Thyroid gland (tissue), 4 donors: ENCODE results near the gene FKBP5. TPM values are rescaled to one million over a fixed set of nuclear protein-coding genes. Genes with fewer than 3 reads are reported as not detected.
A peak's percentile ranks its signal among the peaks of the same experiment; 100 is the strongest.

Experiments
- DNase-seq, 2 donors: peaks; one replicate each; pipeline ENCODE4 v3.0.0-alpha.2; 2019
- H3K27ac ChIP-seq, 3 donors: fragments of 200-600 bp; sonication (generic); 1 replicate in 2 of 3; 2 replicates in 1 of 3; pipeline ENCODE4 v1.5.1; 2016 to 2019; ENCODE audit warnings: mild to moderate bottlenecking in 1 of 3, moderate library complexity in 1 of 3
- H3K27me3 ChIP-seq: fragments of 200-600 bp; sonication (generic); one replicate; pipeline ENCODE4 v1.5.1; 2019
- H3K36me3 ChIP-seq, 2 donors: fragments of 200-600 bp; sonication (generic); one replicate each; pipeline ENCODE4 v1.5.1; 2016 to 2019
- H3K4me1 ChIP-seq, 2 donors: fragments of 200-600 bp; sonication (generic); one replicate each; pipeline ENCODE4 v1.5.1; 2017 to 2019
- H3K4me3 ChIP-seq, 3 donors: fragments of 200-600 bp; sonication (generic); replicated peaks in 1 of 3; 1 replicate in 2 of 3; 2 replicates in 1 of 3; pipeline ENCODE4 v1.5.1; 2016; ENCODE audit warnings: mild to moderate bottlenecking in 1 of 3
- H3K9me3 ChIP-seq: fragments of 200-600 bp; sonication (generic); one replicate; pipeline ENCODE4 v1.5.1; 2017
- CTCF ChIP-seq, 6 experiments: fragments of 200-600 bp in 3 of 6; fragments of 450-650 bp in 3 of 6; sonication (generic) in 3 of 6; IDR thresholded peaks; one replicate each; pipeline ENCODE4 v1.5.1; 2016 to 2019; ENCODE audit warnings: antibody characterized with exemption in 6 of 6, mild to moderate bottlenecking in 2 of 6, inconsistent platforms in 1 of 6, moderate library complexity in 1 of 6
- POLR2A ChIP-seq, 2 donors: fragments of 450-650 bp; IDR thresholded peaks; one replicate each; pipeline ENCODE4 v1.6.1; 2017; ENCODE audit warnings: antibody characterized with exemption in 2 of 2, mild to moderate bottlenecking in 2 of 2, moderate library complexity in 1 of 2
- WGBS, 2 donors: methylation state at CpG; one replicate each; pipeline ENCODE4 v1.1.5; 2017; 5-methylcytosine and 5-hydroxymethylcytosine counted together
- intact Hi-C: fragments of 100-400 bp; cut with DNase I; formaldehyde crosslinking; loops from one replicate; pipeline ENCODE4 v1.15.1; 2023
- total RNA-seq, 4 donors: library from RNA; depleted of rRNA; stranded (reverse); fragments of >200 nt; gene quantifications; one replicate each; pipeline ENCODE4 v1.2.3, GENCODE V29; 2016

Gene FKBP5
- total RNA-seq, 4 donors from 2014 or later = 239 to 600 (median 253) TPM

GRCh38 chr6:35719404-35719829, 30.7 kb upstream of the FKBP5 start:
- WGBS, 2 donors = 59 to 60% methylated on average over 5 of the region's 5 CpGs
- H3K27ac ChIP-seq = peak overlapping the region; percentile 51 to 60 (median 59)
- DNase-seq = no peak
- no peaks in the 10 kb centered on the region for H3K9me3 ChIP-seq
- TF ChIP-seq POLR2A (IDR thresholded peaks at IDR 0.05) (no peak), CTCF (IDR thresholded peaks at IDR 0.05) (no peak)
- no peaks in the 10 kb centered on the region for H3K27me3 ChIP-seq
- H3K4me1 ChIP-seq = peaks cover 25 to 54% of the 10 kb centered on the region in 2 donors
- H3K36me3 ChIP-seq = no peaks in the 10 kb centered on the region
- H3K4me3 ChIP-seq = no peak overlapping the region
- intact Hi-C loops = no loop called here

GRCh38 chr6:35718911-35719381, 30.2 kb upstream of the FKBP5 start:
- DNase-seq = peak in 1 of 2 donors; percentile 32
- TF ChIP-seq CTCF (IDR thresholded peaks at IDR 0.05) = no peak
- TF ChIP-seq POLR2A (IDR thresholded peaks at IDR 0.05) = no peak
- 89 to 91% methylated on average over 2 of the region's 2 CpGs for WGBS, 2 donors
- Histone ChIP-seq H3K4me1 (peaks cover 25 to 50% of the 10 kb centered on the region in 2 donors), H3K9me3 (no peaks in the 10 kb centered on the region), H3K36me3 (no peaks in the 10 kb centered on the region), H3K27me3 (no peaks in the 10 kb centered on the region), H3K27ac (peak overlapping the region in 2 of 3 donors; percentile 12 to 59), H3K4me3 (no peak overlapping the region)
- intact Hi-C loops = no loop called here

- TF ChIP-seq POLR2A (IDR thresholded peaks at IDR 0.05) = no peak
- TF ChIP-seq CTCF (IDR thresholded peaks at IDR 0.05) = no peak
- no peak for DNase-seq
- H3K4me3 ChIP-seq = no peak overlapping the region
- intact Hi-C loops = no loop called here
- no peaks in the 10 kb centered on the region for H3K9me3 ChIP-seq
- no peak overlapping the region for H3K27ac ChIP-seq
- no peaks in the 10 kb centered on the region for H3K36me3 ChIP-seq
- WGBS, 2 donors = 83 to 85% methylated on average over 4 of the region's 4 CpGs
- H3K27me3 ChIP-seq = no peaks in the 10 kb centered on the region
- peaks cover 20 to 44% of the 10 kb centered on the region in 2 donors for H3K4me1 ChIP-seq
These were observed 29.6 kb upstream of the FKBP5 start for GRCh38 chr6:35718375-35718736.

GRCh38 chr6:35717449-35718374, 29.0 kb upstream of the FKBP5 start:
- intact Hi-C loops = no loop called here
- TF ChIP-seq POLR2A (IDR thresholded peaks at IDR 0.05) (no peak), CTCF (IDR thresholded peaks at IDR 0.05) (no peak)
- Histone ChIP-seq H3K27ac (no peak overlapping the region), H3K4me1 (peaks cover 14 to 37% of the 10 kb centered on the region in 2 donors), H3K4me3 (no peak overlapping the region), H3K9me3 (no peaks in the 10 kb centered on the region), H3K27me3 (no peaks in the 10 kb centered on the region), H3K36me3 (no peaks in the 10 kb centered on the region)
- 82 to 85% methylated on average over 19 of the region's 19 CpGs for WGBS, 2 donors
- DNase-seq = no peak

- intact Hi-C loops = no loop called here
- DNase-seq = no peak
- TF ChIP-seq CTCF (IDR thresholded peaks at IDR 0.05) = no peak
- no peak for TF ChIP-seq POLR2A (IDR thresholded peaks at IDR 0.05)
- Histone ChIP-seq H3K4me1 (peaks cover 5 to 28% of the 10 kb centered on the region in 2 donors), H3K27me3 (no peaks in the 10 kb centered on the region), H3K9me3 (no peaks in the 10 kb centered on the region), H3K4me3 (no peak overlapping the region), H3K36me3 (no peaks in the 10 kb centered on the region), H3K27ac (no peak overlapping the region)
- 76 to 100% methylated on average over 1 to 2 of the region's 2 CpGs for WGBS, 2 donors
These were observed 28.1 kb upstream of the FKBP5 start for GRCh38 chr6:35716798-35717197.
